ENCODE data around the gene LY86.

Gene LY86

GRCh38 chr6:6588064-6588923 is at the start of gene LY86:
TSS of gene LY86 (plus strand) at chr6:6588720. CDS start at chr6:6588735, 15 bp downstream.
- TF ChIP-seq, protein P1, sequence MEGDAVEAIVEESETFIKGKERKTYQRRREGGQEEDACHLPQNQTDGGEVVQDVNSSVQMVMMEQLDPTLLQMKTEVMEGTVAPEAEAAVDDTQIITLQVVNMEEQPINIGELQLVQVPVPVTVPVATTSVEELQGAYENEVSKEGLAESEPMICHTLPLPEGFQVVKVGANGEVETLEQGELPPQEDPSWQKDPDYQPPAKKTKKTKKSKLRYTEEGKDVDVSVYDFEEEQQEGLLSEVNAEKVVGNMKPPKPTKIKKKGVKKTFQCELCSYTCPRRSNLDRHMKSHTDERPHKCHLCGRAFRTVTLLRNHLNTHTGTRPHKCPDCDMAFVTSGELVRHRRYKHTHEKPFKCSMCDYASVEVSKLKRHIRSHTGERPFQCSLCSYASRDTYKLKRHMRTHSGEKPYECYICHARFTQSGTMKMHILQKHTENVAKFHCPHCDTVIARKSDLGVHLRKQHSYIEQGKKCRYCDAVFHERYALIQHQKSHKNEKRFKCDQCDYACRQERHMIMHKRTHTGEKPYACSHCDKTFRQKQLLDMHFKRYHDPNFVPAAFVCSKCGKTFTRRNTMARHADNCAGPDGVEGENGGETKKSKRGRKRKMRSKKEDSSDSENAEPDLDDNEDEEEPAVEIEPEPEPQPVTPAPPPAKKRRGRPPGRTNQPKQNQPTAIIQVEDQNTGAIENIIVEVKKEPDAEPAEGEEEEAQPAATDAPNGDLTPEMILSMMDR (conservative IDR thresholded peaks at IDR 0.05; ENCODE audit: low read depth, low read length), result no peak
- DNase-seq (ENCODE audit: low read depth), result no peak
- H3K4me3 ChIP-seq (ENCODE audit: low read length), result no peak within 1 kb of the TSS

GRCh38 chr6:6539036-6539435 is 49.5 kb upstream of the LY86 start:
- TF ChIP-seq, protein P1 (conservative IDR thresholded peaks at IDR 0.05; ENCODE audit: low read depth, low read length), result no peak
- H3K4me3 ChIP-seq (ENCODE audit: low read length), result no peak overlapping the region
- DNase-seq (ENCODE audit: low read depth), result no peak

DNA sequence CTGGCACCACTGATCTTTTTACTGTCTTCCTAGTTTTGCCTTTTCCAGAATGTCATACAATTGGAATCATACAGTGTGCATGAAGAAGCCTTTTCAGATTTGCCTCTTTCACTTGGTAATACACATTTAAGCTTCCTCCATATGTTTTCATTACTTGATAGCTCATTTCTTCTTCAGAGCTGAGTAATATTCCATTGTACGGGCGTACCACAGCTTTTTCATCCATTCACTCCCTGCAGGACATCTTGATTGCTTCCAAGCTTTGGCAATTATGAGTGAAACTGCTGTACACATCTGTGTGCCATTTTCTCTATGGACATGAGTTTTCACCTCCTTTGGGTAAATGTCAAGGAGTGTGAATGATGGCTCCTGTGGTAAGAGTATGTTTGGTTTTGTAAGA is 46.2 kb upstream of the LY86 start:
- no peak overlapping the region for H3K4me3 ChIP-seq (ENCODE audit: low read length)
- TF ChIP-seq, protein P1 (conservative IDR thresholded peaks at IDR 0.05; ENCODE audit: low read depth, low read length), result no peak
- DNase-seq (ENCODE audit: low read depth), result no peak

GRCh38 chr6:6543181-6543879 is 45.2 kb upstream of the LY86 start:
- no peak overlapping the region for H3K4me3 ChIP-seq (ENCODE audit: low read length)
- TF ChIP-seq, protein P1 (conservative IDR thresholded peaks at IDR 0.05; ENCODE audit: low read depth, low read length), result no peak
- no peak for DNase-seq (ENCODE audit: low read depth)

GRCh38 chr6:6545616-6546317 is 42.8 kb upstream of the LY86 start:
- peak overlapping the region; percentile 46 for H3K4me3 ChIP-seq (ENCODE audit: low read length)
- TF ChIP-seq, protein P1 (conservative IDR thresholded peaks at IDR 0.05; ENCODE audit: low read depth, low read length), result no peak
- no peak for DNase-seq (ENCODE audit: low read depth)

- H3K4me3 ChIP-seq (ENCODE audit: low read length), result peak overlapping the region; percentile 46
- TF ChIP-seq, protein P1 (conservative IDR thresholded peaks at IDR 0.05; ENCODE audit: low read depth, low read length), result no peak
- DNase-seq (ENCODE audit: low read depth), result no peak
Measured at GRCh38 chr6:6546318-6547109, 42.0 kb upstream of the LY86 start.

All from retinal pigment epithelial cell (primary cell).